ENCODE results near the gene CNN2. TPM values are rescaled to one million over a fixed set of nuclear protein-coding genes. Genes with fewer than 3 reads are reported as not detected.
A peak's percentile ranks its signal among the peaks of the same experiment; 100 is the strongest.

Gene CNN2
- total RNA-seq, 2 experiments from 2014 or later, result 307 to 318 TPM

- intact Hi-C loops (cut with DNase I, micrococcal nuclease), result no loop called here
- Histone ChIP-seq H3K9me3 (ENCODE audit: control insufficient read depth in 1 of 2, insufficient read depth in 1 of 2, low read length in 2 of 2) (peaks cover 4 to 5% of the 10 kb centered on the region in 2 experiments), H3K27me3 (ENCODE audit: control insufficient read depth in 1 of 2, insufficient read depth in 2 of 2, low read length in 2 of 2) (no peaks in the 10 kb centered on the region), H3K4me3 (ENCODE audit: low read length) (no peak overlapping the region), H3K27ac (ENCODE audit: low read depth in 1 of 2, low read length in 2 of 2) (no peak overlapping the region), H3K4me1 (ENCODE audit: insufficient read depth, low read length) (peaks cover 62% of the 10 kb centered on the region), H3K36me3 (ENCODE audit: insufficient read depth, low read length) (peaks cover 14% of the 10 kb centered on the region)
- H3K36me3 Mint-ChIP-seq (ENCODE audit: low read depth), result peaks cover 30% of the 10 kb centered on the region
- DNase-seq, result no peak
- H3K4me1 Mint-ChIP-seq (ENCODE audit: low read depth), result peaks cover 54% of the 10 kb centered on the region
- ChIA-PET POLR2A (interaction anchor here (1.3 to 21.0 kb wide), 2 partner anchors 20 to 34 kb away, joined by 3 to 1253 read pairs; no protein-coding TSS in a partner anchor), CTCF (no interaction called here)
- H3K27me3 Mint-ChIP-seq, result no peaks in the 10 kb centered on the region
- ATAC-seq (ENCODE audit: poor library complexity), result no peak
- H3K27ac Mint-ChIP-seq, result no peak overlapping the region
- H3K9me3 Mint-ChIP-seq, result no peaks in the 10 kb centered on the region
- H3K4me3 Mint-ChIP-seq, result no peak overlapping the region
- no peak for TF ChIP-seq CTCF (IDR thresholded peaks at IDR 0.05)
Measured at GRCh38 chr19:1061987-1062386, 35.6 kb downstream of the CNN2 start.

- Mint-ChIP-seq H3K4me3 (no peak overlapping the region), H3K9me3 (no peaks in the 10 kb centered on the region), H3K36me3 (ENCODE audit: low read depth) (peaks cover 25% of the 10 kb centered on the region), H3K4me1 (ENCODE audit: low read depth) (peaks cover 49% of the 10 kb centered on the region), H3K27ac (no peak overlapping the region), H3K27me3 (no peaks in the 10 kb centered on the region)
- CTCF ChIA-PET, result no interaction called here
- POLR2A ChIA-PET, result interaction anchor here (1.3 to 21.0 kb wide), 2 partner anchors 20 to 35 kb away, joined by 3 to 1253 read pairs; no protein-coding TSS in a partner anchor
- intact Hi-C loops (cut with DNase I, micrococcal nuclease), result no loop called here
- no peaks in the 10 kb centered on the region for H3K27me3 ChIP-seq (ENCODE audit: control insufficient read depth in 1 of 2, insufficient read depth in 2 of 2, low read length in 2 of 2)
- H3K4me1 ChIP-seq (ENCODE audit: insufficient read depth, low read length), result peaks cover 57% of the 10 kb centered on the region
- no peak for TF ChIP-seq CTCF (IDR thresholded peaks at IDR 0.05)
- peaks cover 13% of the 10 kb centered on the region for H3K36me3 ChIP-seq (ENCODE audit: insufficient read depth, low read length)
- DNase-seq (peak in 1 of 14 experiments; percentile 48), ATAC-seq (ENCODE audit: poor library complexity) (peak; percentile 1)
- no peak overlapping the region for H3K27ac ChIP-seq (ENCODE audit: low read depth in 1 of 2, low read length in 2 of 2)
- H3K4me3 ChIP-seq (ENCODE audit: low read length), result no peak overlapping the region
- H3K9me3 ChIP-seq (ENCODE audit: control insufficient read depth in 1 of 2, insufficient read depth in 1 of 2, low read length in 2 of 2), result peaks cover 0 to under 1% of the 10 kb centered on the region in 2 experiments
Measured at GRCh38 chr19:1062387-1063029, 36.1 kb downstream of the CNN2 start.

- Histone ChIP-seq H3K27me3 (ENCODE audit: control insufficient read depth in 1 of 2, insufficient read depth in 2 of 2, low read length in 2 of 2) (no peaks in the 10 kb centered on the region), H3K4me1 (ENCODE audit: insufficient read depth, low read length) (peaks cover 52% of the 10 kb centered on the region), H3K27ac (ENCODE audit: low read depth in 1 of 2, low read length in 2 of 2) (no peak overlapping the region), H3K9me3 (ENCODE audit: control insufficient read depth in 1 of 2, insufficient read depth in 1 of 2, low read length in 2 of 2) (no peaks in the 10 kb centered on the region), H3K4me3 (ENCODE audit: low read length) (no peak overlapping the region), H3K36me3 (ENCODE audit: insufficient read depth, low read length) (peaks cover 16% of the 10 kb centered on the region)
- intact Hi-C loops (cut with DNase I, micrococcal nuclease), result no loop called here
- H3K36me3 Mint-ChIP-seq (ENCODE audit: low read depth), result peaks cover 25% of the 10 kb centered on the region
- H3K9me3 Mint-ChIP-seq, result no peaks in the 10 kb centered on the region
- H3K27me3 Mint-ChIP-seq, result no peaks in the 10 kb centered on the region
- ATAC-seq (ENCODE audit: poor library complexity) (peak; percentile 21), DNase-seq (peak in 9 of 14 experiments; percentile 36 to 87 (median 67))
- ChIA-PET CTCF (no interaction called here), POLR2A (interaction anchor here (21.0 kb wide), 1 partner anchor 19 kb away, joined by 1253 read pairs; no protein-coding TSS in a partner anchor)
- peaks cover 41% of the 10 kb centered on the region for H3K4me1 Mint-ChIP-seq (ENCODE audit: low read depth)
- no peak overlapping the region for H3K4me3 Mint-ChIP-seq
- no peak for TF ChIP-seq CTCF (IDR thresholded peaks at IDR 0.05)
- H3K27ac Mint-ChIP-seq, result peak overlapping the region; percentile 44
Measured at GRCh38 chr19:1063030-1063908, 36.9 kb downstream of the CNN2 start.
